ENCODE measurements around the gene RNU6-1.
A peak's percentile ranks its signal among the peaks of the same experiment; 100 is the strongest.

The RNU6-1 gene

DNA sequence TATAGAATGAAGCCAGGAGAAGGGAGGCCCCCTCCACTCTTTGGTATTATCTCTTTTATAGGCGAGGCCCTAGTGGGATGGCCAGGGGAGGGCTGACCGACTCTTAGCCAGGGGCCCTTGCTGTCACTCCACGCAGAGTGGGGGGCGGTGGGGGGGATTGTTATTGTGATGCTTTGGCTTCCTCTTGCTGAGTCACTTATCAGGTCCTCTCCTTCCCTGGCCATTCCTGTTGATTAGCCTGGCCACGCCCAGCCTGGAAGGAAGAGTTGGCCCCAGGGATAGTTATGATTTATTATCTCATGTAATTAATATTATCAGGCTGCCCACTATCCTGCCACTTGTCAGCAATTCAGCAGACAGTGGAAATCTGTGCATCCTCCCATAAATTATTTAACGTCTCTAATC lies 40.0 kb downstream of the RNU6-1 start:
- DNase-seq = no peak

- no peak for DNase-seq
Measured at GRCh38 chr15:67796196-67797127, 43.4 kb downstream of the RNU6-1 start.

DNA sequence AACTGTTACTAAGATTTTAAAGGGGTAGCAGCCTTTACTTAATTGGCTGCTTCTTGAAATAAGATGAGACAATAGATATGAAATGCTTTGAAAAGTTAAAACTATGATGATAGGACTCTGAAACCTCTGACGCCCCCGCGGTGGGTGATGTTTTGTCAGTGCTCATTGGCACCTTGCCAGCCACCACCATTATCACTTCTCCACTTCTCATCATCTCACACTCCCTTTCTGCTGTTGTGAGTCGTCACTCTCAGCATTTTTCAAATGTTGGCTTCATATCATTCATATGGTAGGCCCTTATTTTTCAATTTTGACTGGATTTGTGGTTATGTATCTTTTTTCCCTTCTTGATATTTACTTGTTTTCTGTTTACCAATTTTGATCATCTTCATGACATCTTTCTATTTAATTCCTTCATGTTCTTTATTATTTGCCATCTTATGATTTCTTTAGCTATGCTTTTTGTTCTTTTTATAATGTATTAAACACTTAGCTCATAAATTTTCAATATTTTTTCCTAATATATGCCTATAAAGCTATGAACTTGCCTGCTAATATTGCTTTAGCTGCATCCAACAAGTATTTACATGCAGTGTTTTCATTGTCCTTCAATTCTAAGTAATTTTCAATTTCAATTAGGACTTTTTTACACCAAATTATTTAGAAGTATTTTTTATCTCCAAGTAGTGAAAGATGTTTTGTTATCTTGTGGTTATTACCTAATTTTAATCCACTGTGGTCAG lies 44.8 kb downstream of the RNU6-1 start:
- DNase-seq = no peak

GRCh38 chr15:67792250-67792942 lies 47.4 kb downstream of the RNU6-1 start:
- peak; percentile 46 for DNase-seq

DNA sequence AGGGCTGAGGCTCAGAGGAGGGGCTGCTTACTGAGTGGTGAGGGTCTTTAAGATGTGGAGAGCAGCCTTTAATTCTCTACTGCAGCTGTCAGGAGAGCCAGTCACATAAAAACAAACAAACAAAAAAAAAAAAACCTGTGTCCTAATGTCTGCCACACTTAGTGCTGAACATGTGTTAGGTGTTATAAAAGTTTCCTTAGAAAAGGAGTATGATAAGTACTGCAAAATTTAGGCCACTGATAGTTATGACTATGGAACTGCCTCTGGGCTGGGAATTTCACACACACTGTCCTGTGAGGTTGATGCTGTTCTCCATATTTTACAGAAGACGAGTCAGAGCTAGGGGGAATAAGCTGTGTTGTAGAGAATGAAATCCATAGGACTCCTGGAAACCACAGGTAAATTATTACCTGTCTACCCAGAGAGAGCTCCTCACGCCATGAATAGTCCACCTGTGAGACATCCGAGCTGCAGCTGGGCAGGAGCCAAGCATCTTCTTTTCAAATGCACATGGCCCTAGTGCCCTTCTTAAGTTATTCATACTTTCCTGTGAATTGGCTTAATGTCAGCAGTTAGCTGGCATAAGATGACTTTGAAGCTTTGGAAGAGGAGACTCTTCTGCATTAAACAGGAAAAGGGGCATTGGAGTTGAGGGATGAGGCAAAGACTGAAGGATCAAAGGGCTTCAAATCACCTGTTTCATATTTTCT lies 49.1 kb downstream of the RNU6-1 start:
- DNase-seq = no peak
